ENCODE data around the gene PIN1. TPM values are rescaled to one million over a fixed set of nuclear protein-coding genes. Genes with fewer than 3 reads are reported as not detected.

Gene PIN1
- total RNA-seq, 1 donor from 2014 or later, result 50.3 TPM

- Histone ChIP-seq H3K4me1 (peaks cover 24% of the 10 kb centered on the region), H3K9me3 (no peaks in the 10 kb centered on the region), H3K27me3 (no peaks in the 10 kb centered on the region), H3K4me3 (no peak overlapping the region), H3K36me3 (no peaks in the 10 kb centered on the region), H3K27ac (no peak overlapping the region)
- ATAC-seq (no peak), DNase-seq (no peak)
- intact Hi-C loops (cut with DNase I), result no loop called here
- no peak for TF ChIP-seq CTCF (IDR thresholded peaks at IDR 0.05)
These were observed 11.3 kb upstream of the PIN1 start for GRCh38 chr19:9823816-9824215.

- ATAC-seq (peak; percentile 99), DNase-seq (peak; percentile 92)
- H3K36me3 ChIP-seq, result peaks cover 13% of the 10 kb centered on the region
- no peaks in the 10 kb centered on the region for H3K9me3 ChIP-seq
- intact Hi-C loops (cut with DNase I), result no loop called here
- H3K27ac ChIP-seq, result peak within 1 kb of the TSS; percentile 85
- H3K27me3 ChIP-seq, result no peaks in the 10 kb centered on the region
- TF ChIP-seq CTCF (IDR thresholded peaks at IDR 0.05), result no peak
- H3K4me3 ChIP-seq, result peak within 1 kb of the TSS; percentile 91
- H3K4me1 ChIP-seq, result peaks cover 24% of the 10 kb centered on the region
These were observed 7.6 kb upstream of the PIN1 start, which contains the start of gene UBL5 for GRCh38 chr19:9827289-9828238. Gene UBL5, plus strand, starts transcription at chr19:9827918. Its CDS starts 420 bp downstream, at chr19:9828338.

GRCh38 chr19:9828551-9829063 lies 6.5 kb upstream of the PIN1 start:
- TF ChIP-seq CTCF (IDR thresholded peaks at IDR 0.05), result no peak

GRCh38 chr19:9834307-9834725 lies 802 bp upstream of the PIN1 start:
- peaks cover 13% of the 10 kb centered on the region for H3K4me1 ChIP-seq
- ATAC-seq (no peak), DNase-seq (no peak)
- H3K27ac ChIP-seq, result peak overlapping the region; percentile 73
- TF ChIP-seq CTCF (IDR thresholded peaks at IDR 0.05), result no peak
- peaks cover 16% of the 10 kb centered on the region for H3K36me3 ChIP-seq
- no peaks in the 10 kb centered on the region for H3K27me3 ChIP-seq
- H3K4me3 ChIP-seq, result peak overlapping the region; percentile 85
- intact Hi-C loops (cut with DNase I), result no loop called here
- no peaks in the 10 kb centered on the region for H3K9me3 ChIP-seq

More at GRCh38 chr19:9828551-9829063, 6.5 kb upstream of the PIN1 start:
- Histone ChIP-seq H3K4me1 (peaks cover 24% of the 10 kb centered on the region), H3K4me3 (peak overlapping the region; percentile 91), H3K27ac (peak overlapping the region; percentile 85), H3K27me3 (no peaks in the 10 kb centered on the region), H3K9me3 (no peaks in the 10 kb centered on the region), H3K36me3 (peaks cover 13% of the 10 kb centered on the region)
- DNase-seq, result no peak
- ATAC-seq, result no peak
- intact Hi-C loops (cut with DNase I), result no loop called here

- no peaks in the 10 kb centered on the region for H3K27me3 ChIP-seq
- ATAC-seq, result peak; percentile 21
- peaks cover 19% of the 10 kb centered on the region for H3K36me3 ChIP-seq
- peaks cover 12% of the 10 kb centered on the region for H3K4me1 ChIP-seq
- peak overlapping the region; percentile 67 for H3K27ac ChIP-seq
- no peak for TF ChIP-seq CTCF (IDR thresholded peaks at IDR 0.05)
- DNase-seq, result no peak
- intact Hi-C loops (cut with DNase I), result no loop called here
- no peaks in the 10 kb centered on the region for H3K9me3 ChIP-seq
- peak overlapping the region; percentile 85 for H3K4me3 ChIP-seq
These were observed 410 bp downstream of the PIN1 start for GRCh38 chr19:9835507-9835949.
